KOPT-K1 (cell line): ENCODE data around the gene GDF15.

Experiments used
- H3K27ac ChIP-seq: fragments of 200-600 bp; sonication (generic); 2 replicates; pipeline ENCODE4 v1.5.1; 2016; ENCODE audit warnings: antibody characterized with exemption, mild to moderate bottlenecking, low read depth, low read length; ENCODE audit not compliant: poor library complexity, severe bottlenecking
- H3K36me3 ChIP-seq: fragments of 200-600 bp; sonication (generic); 2 replicates; pipeline ENCODE4 v1.5.1; 2017; ENCODE audit warnings: antibody characterized with exemption, mild to moderate bottlenecking, low read length, moderate library complexity; ENCODE audit not compliant: insufficient read depth
- H3K9me3 ChIP-seq: fragments of 200-600 bp; sonication (generic); 2 replicates; pipeline ENCODE4 v1.5.1; 2017; ENCODE audit warnings: antibody characterized with exemption, low read length, mild to moderate bottlenecking; ENCODE audit not compliant: insufficient read depth, poor library complexity, severe bottlenecking

GDF15 gene

GRCh38 chr19:18435178-18435841 lies 49.4 kb downstream of the GDF15 start:
- Histone ChIP-seq H3K9me3 (no peaks in the 10 kb centered on the region), H3K27ac (no peak overlapping the region), H3K36me3 (peaks cover 48% of the 10 kb centered on the region)

- Histone ChIP-seq H3K36me3 (peaks cover 40% of the 10 kb centered on the region), H3K9me3 (no peaks in the 10 kb centered on the region), H3K27ac (no peak overlapping the region)
These were observed 50.1 kb downstream of the GDF15 start for GRCh38 chr19:18435842-18436670.

GRCh38 chr19:18436671-18437490 lies 50.9 kb downstream of the GDF15 start:
- peaks cover 32% of the 10 kb centered on the region for H3K36me3 ChIP-seq
- peak overlapping the region; percentile 21 for H3K27ac ChIP-seq
- no peaks in the 10 kb centered on the region for H3K9me3 ChIP-seq

- Histone ChIP-seq H3K27ac (peak within 1 kb of the TSS; percentile 21), H3K36me3 (peaks cover 30% of the 10 kb centered on the region), H3K9me3 (no peaks in the 10 kb centered on the region)
These were observed 51.8 kb downstream of the GDF15 start, which contains the start of gene ISYNA1 for GRCh38 chr19:18437491-18438330. Gene ISYNA1 (minus strand): TSS chr19:18438133. CDS start chr19:18437979, 154 bp downstream.

- Histone ChIP-seq H3K27ac (no peak overlapping the region), H3K9me3 (no peaks in the 10 kb centered on the region), H3K36me3 (peaks cover 31% of the 10 kb centered on the region)
These were observed 52.5 kb downstream of the GDF15 start for GRCh38 chr19:18438331-18439024.
